Thoracic aorta (tissue), 2 donors: Measurements from ENCODE around the gene CTNNA2. TPM values are rescaled to one million over a fixed set of nuclear protein-coding genes. Genes with fewer than 3 reads are reported as not detected.

Source experiments
- ATAC-seq: fragments of 150-250 bp; one replicate; pipeline ENCODE4 v1.8.0; 2017; ENCODE audit warnings: low read depth; ENCODE audit not compliant: insufficient number of reproducible peaks, low FRiP score
- DNase-seq: peaks from one replicate; pipeline ENCODE4 v3.0.0-alpha.2; 2020; ENCODE audit warnings: low spot score
- H3K27ac ChIP-seq, 2 donors: fragments of 200-600 bp; sonication (generic); 1 replicate in 1 of 2; 2 replicates in 1 of 2; pipeline ENCODE4 v1.5.1; 2016; ENCODE audit warnings: mild to moderate bottlenecking in 2 of 2, moderate library complexity in 2 of 2
- H3K27me3 ChIP-seq: fragments of 200-600 bp; sonication (generic); replicated peaks from 2 replicates; pipeline ENCODE4 v1.6.0; 2016; ENCODE audit warnings: mild to moderate bottlenecking; ENCODE audit not compliant: insufficient read depth
- H3K36me3 ChIP-seq: fragments of 200-600 bp; sonication (generic); one replicate; pipeline ENCODE4 v1.5.1; 2016
- H3K4me1 ChIP-seq, 2 donors: fragments of 200-600 bp; sonication (generic); 1 replicate in 1 of 2; 2 replicates in 1 of 2; pipeline versions ENCODE4 v1.5.1 to v1.6.0; 2016; ENCODE audit warnings: low read depth in 2 of 2, mild to moderate bottlenecking in 1 of 2; ENCODE audit not compliant: control insufficient read depth in 1 of 2
- H3K4me3 ChIP-seq: fragments of 200-600 bp; sonication (generic); 2 replicates; pipeline ENCODE4 v1.5.1; 2016; ENCODE audit warnings: mild to moderate bottlenecking
- H3K9me3 ChIP-seq: fragments of 200-600 bp; sonication (generic); 2 replicates; pipeline ENCODE4 v1.5.1; 2016
- total RNA-seq, 2 donors: library from RNA; depleted of rRNA; stranded (reverse); fragments of >200 nt; gene quantifications; one replicate each; pipeline versions ENCODE4 v1.1.0 to v1.2.3, GENCODE V29; 2016
- TF ChIP-seq, protein P1 (sequence below): fragments of 200-600 bp; sonication (generic); IDR thresholded peaks from one replicate; pipeline ENCODE4 v1.5.1; 2019; ENCODE audit warnings: antibody characterized with exemption

The CTNNA2 gene
- total RNA-seq, 2 donors from 2014 or later = not detected

DNA sequence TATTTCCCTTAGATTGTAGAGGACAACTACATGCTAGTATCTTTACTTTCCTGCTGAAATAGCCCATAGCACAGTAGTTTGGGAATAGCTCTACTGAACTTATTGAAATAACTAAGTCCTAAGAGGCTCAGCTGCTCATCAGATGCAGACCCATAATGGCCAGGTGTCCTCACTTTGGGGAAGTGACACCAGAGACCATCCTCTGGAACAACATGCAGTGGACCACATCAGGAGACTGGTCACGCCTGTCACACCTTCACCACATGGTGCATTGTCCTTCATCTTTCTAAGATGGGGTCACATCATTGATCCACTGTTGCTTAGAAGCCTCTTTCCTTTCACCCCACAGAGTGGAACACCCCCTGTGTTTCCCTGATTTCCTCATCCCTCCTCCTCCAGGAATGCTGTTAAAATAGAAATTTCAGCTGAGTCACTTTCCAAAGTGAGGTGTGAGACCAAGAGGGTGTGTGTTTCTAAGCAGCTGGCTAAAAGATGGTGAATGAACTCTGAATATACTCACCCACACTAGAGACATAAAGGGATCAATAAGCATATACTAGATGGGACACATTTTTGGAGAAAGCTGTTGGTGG, 1006.9 kb downstream of the CTNNA2 start:
- H3K27ac ChIP-seq = no peak overlapping the region
- ATAC-seq (no peak), DNase-seq (no peak)
- H3K27me3 ChIP-seq = no peaks in the 10 kb centered on the region
- TF ChIP-seq, protein P1, sequence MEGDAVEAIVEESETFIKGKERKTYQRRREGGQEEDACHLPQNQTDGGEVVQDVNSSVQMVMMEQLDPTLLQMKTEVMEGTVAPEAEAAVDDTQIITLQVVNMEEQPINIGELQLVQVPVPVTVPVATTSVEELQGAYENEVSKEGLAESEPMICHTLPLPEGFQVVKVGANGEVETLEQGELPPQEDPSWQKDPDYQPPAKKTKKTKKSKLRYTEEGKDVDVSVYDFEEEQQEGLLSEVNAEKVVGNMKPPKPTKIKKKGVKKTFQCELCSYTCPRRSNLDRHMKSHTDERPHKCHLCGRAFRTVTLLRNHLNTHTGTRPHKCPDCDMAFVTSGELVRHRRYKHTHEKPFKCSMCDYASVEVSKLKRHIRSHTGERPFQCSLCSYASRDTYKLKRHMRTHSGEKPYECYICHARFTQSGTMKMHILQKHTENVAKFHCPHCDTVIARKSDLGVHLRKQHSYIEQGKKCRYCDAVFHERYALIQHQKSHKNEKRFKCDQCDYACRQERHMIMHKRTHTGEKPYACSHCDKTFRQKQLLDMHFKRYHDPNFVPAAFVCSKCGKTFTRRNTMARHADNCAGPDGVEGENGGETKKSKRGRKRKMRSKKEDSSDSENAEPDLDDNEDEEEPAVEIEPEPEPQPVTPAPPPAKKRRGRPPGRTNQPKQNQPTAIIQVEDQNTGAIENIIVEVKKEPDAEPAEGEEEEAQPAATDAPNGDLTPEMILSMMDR = no peak
- H3K4me3 ChIP-seq = no peak overlapping the region
- H3K36me3 ChIP-seq = no peaks in the 10 kb centered on the region
- H3K9me3 ChIP-seq = no peaks in the 10 kb centered on the region
- no peaks in the 10 kb centered on the region for H3K4me1 ChIP-seq

DNA sequence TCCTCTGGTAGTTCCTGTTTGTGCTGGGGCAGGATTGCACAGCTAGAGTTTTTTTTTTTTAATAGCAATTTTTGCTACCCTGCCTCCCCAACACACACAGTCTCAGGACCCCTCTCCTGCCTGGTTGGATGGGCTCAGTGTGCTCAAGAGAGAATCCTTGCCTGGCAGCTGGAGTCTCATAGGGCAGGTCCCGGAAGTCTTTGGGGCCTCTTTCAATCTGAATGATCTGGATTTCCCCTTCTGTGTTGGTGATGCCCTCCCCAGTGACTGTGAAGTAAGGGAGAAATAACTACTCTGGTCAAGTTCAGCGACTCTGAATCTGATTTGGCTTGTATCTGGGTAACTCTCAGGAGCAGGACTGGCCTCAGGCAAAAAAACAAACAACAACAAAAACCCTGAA, 1012.3 kb downstream of the CTNNA2 start:
- ATAC-seq = no peak
- Histone ChIP-seq H3K36me3 (no peaks in the 10 kb centered on the region), H3K4me3 (no peak overlapping the region), H3K27me3 (no peaks in the 10 kb centered on the region), H3K9me3 (no peaks in the 10 kb centered on the region), H3K4me1 (no peaks in the 10 kb centered on the region), H3K27ac (no peak overlapping the region)
- TF ChIP-seq, protein P1 = no peak
- no peak for DNase-seq

DNA sequence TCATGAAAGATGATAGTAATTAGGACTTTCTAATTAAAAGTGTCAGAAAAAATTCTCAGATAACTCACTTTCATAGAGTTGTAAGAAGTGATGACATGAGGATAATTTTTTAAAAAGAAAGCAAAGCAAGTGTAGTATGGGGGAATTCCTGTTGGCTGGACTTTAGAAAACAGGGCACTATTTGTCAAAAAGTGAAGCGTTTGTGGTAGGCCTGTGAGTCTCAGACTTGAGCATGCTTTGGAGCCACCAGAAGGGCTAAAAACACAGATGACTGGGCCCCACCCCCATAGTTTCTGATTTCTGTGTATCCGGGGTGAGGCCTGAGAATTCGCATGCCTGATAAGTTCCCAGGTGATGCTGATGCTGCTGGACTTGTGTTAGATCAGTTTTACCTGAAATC, 1014.3 kb downstream of the CTNNA2 start:
- H3K27ac ChIP-seq = no peak overlapping the region
- H3K4me1 ChIP-seq = no peaks in the 10 kb centered on the region
- H3K36me3 ChIP-seq = no peaks in the 10 kb centered on the region
- no peak overlapping the region for H3K4me3 ChIP-seq
- no peaks in the 10 kb centered on the region for H3K9me3 ChIP-seq
- H3K27me3 ChIP-seq = no peaks in the 10 kb centered on the region
- no peak for ATAC-seq
- no peak for DNase-seq
- TF ChIP-seq, protein P1 = no peak

DNA sequence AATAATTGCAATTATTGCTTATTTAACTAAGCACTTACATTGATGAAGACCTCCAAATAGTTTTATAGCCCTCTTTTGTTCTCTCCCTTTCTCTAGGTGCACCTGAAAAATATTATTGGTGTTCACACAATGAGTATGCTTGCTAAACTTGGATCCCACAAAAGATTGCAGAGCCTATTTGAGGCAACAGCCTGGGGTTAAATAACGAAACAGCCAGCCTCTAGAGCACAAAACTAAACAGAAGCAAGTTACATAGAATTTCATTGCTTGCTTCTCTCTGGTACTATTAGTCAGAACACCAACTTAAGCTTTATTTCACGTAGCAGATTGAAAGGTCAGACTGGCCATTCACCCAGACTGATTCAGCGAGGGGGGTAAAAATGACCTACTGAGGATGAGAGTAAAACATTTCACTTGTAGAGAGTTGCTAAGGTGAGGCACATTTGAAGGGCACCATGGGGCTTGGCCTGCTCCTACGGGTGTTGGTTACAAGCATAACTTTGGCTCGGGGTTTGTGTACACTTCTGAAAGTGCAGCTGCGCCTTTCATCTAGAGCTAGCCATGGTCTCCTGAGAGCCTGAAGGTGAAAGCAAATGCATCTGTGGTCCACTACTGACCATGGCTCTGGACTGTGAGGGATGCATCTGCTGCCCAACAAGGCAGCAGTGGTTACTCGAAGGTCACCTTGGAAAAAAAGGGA, 1016.8 kb downstream of the CTNNA2 start:
- Histone ChIP-seq H3K9me3 (no peaks in the 10 kb centered on the region), H3K27ac (no peak overlapping the region), H3K4me1 (no peaks in the 10 kb centered on the region), H3K4me3 (no peak overlapping the region), H3K27me3 (no peaks in the 10 kb centered on the region), H3K36me3 (no peaks in the 10 kb centered on the region)
- TF ChIP-seq, protein P1 = no peak
- no peak for ATAC-seq
- DNase-seq = no peak

DNA sequence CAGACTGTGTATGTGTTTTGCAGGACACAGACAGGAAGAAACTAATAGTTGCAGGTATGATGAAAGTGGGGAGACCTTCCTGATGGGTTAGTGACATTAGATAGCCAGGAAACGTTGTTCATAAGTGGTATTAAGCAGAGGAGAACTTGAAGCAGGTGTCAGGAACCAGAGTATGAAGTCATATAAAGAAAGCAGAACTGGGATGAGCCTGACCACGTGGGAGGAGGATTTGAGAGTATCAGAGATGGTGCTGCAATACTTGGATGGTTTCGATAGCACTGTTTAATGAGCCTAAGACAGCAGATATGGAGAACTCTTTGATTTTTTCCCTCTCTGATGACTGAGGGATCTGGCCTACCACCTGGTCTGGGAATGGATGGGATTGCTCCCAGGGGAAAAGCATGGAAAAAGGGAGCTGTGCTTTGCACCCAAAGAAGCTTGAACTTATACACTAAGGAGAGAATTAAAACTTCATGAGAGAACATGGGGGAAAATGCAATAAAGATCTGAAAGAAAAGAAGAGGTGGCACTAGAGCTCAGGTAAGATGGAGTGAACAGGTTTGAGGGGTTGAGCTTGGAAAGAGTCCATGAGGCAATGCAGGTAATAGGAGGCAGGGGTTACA, 1017.7 kb downstream of the CTNNA2 start:
- no peak for DNase-seq
- no peaks in the 10 kb centered on the region for H3K27me3 ChIP-seq
- no peaks in the 10 kb centered on the region for H3K9me3 ChIP-seq
- TF ChIP-seq, protein P1 = no peak
- H3K36me3 ChIP-seq = no peaks in the 10 kb centered on the region
- H3K4me3 ChIP-seq = no peak overlapping the region
- no peaks in the 10 kb centered on the region for H3K4me1 ChIP-seq
- H3K27ac ChIP-seq = no peak overlapping the region
- no peak for ATAC-seq
